Effector CD4-positive, alpha-beta T cell (primary cell): Measurements from ENCODE around the gene HOXC13.

Source experiments
- DNase-seq: peaks from one replicate; pipeline ENCODE4 v3.0.0-alpha.2; 2020

The HOXC13 gene

GRCh38 chr12:53971129-53971528 is 32.5 kb downstream of the HOXC13 start:
- no peak for DNase-seq

DNA sequence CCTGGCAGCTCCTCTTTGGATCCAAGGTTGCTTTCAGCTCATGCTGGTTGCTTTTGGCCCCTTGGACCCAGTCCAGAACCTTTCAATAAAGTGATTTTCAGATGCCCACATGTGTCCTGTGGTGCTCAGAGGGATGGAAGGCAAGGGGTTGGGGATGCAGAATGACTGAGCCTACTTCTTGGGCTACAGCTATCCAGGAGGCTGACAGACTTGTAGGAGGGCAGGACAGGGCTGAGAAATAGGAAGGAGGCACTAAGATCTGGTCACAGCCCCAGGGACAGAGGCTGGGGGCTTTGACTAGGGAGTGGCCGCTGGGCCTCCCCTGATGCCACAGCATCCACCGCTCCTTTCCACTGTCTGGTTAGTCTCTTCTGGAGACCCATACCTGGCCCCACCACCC is 33.1 kb downstream of the HOXC13 start:
- no peak for DNase-seq

- DNase-seq: no peak
These were observed 33.6 kb downstream of the HOXC13 start for GRCh38 chr12:53972152-53972702.

DNA sequence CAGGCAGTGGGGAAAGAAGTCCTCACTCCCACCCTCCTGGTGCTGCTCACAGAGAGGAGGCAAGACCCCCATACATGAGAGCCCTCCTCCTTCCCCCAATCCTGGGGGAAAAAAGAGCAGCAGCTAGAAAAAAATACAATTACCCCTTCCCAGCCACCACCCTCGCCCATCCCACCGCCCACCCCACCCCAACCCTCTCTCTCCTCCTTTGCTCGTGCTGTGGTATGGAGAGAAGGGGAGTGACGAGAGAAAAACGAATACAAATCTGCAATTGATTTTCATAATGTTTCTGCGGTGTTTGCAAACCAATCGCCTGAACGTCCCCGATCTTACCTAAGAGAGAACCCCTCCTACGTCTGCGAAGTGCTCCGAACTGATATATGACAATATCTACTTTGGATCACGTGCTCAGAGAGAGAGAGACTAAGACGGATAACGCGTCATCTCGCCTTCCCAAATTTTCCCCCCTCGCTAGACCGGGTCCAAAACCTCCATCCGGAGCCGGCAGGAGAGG is 34.1 kb downstream of the HOXC13 start, which contains the start of gene HOXC11:
HOXC11 (plus strand) TSS at position 405 of the 514 bp plus-strand sequence. CDS start 116 bp downstream, outside the sequence.
- no peak for DNase-seq

DNA sequence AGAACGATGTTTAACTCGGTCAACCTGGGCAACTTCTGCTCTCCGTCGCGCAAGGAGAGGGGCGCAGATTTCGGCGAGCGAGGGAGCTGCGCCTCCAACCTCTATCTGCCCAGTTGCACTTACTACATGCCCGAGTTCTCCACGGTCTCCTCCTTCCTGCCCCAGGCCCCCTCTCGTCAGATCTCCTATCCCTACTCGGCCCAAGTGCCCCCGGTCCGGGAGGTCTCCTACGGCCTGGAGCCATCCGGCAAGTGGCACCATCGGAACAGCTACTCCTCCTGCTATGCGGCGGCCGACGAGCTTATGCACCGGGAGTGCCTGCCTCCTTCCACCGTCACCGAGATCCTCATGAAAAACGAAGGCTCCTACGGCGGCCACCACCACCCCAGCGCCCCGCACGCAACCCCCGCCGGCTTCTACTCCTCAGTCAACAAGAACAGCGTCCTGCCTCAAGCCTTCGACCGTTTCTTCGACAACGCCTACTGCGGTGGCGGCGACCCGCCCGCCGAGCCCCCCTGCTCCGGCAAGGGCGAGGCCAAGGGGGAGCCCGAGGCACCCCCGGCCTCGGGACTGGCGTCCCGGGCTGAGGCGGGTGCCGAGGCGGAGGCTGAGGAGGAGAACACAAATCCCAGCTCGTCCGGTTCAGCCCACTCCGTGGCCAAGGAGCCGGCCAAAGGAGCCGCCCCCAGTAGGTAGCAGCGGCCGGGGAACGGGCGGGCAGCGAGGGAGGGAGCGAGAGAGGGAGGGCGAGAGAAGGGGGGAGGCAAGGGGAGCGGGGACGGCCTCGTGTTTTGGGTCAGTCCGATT is 34.8 kb downstream of the HOXC13 start:
- DNase-seq: no peak

DNA sequence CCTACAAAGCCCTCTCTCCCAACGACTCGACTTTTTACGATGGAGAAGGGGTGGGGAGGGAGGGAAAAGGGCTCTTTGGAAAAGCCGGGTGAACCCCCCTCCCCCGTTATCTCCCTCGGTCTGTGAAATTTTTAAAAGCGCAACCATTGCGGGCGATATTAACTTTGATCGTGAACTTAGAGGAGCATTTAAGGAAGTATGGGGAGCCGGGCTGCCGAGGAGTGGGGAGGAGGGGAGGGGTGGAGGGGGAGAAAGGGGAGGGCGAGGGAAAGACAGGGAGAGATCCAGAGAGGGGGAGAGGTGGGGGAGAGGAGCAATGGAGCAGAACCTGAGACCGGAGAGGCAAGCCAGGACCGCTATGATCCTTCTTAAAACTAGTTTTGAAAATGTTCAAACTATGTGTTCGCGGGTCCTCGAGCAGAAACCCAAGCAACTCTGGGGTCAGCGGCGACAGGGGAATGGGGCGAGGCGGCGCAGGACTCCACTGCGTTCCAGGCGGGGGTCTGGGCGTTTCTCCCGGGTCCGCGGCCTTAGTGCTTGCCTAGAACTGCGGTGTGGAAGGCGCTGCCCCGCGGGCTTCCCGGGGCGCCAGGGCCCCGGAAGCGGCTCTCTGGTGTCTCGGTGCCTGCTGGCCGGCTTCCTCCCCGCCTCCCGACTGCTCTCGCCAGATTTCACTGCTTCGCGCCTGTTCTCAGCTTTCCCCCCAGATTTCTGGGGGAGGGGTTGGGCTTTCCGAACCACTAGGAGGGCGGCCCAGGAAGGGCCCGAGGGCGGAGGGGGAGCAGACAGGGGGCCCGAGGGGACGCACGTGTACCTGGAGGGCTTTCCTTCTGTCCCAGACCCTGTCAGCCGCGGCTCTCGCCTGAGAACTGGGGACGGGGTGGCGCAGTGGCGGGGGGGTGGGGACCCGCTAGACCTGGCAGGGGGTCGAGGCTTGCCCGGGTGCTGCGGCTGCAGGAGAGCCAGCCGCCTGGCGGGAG is 35.7 kb downstream of the HOXC13 start, which contains the start of gene HOTAIR:
HOTAIR (minus strand) TSS at position 871 of the 980 bp plus-strand sequence.
- no peak for DNase-seq

GRCh38 chr12:53975064-53975471 is 36.4 kb downstream of the HOXC13 start:
- no peak for DNase-seq

GRCh38 chr12:53975479-53976152 is 37.0 kb downstream of the HOXC13 start:
- no peak for DNase-seq

- no peak for DNase-seq
These were observed 37.7 kb downstream of the HOXC13 start for GRCh38 chr12:53976172-53976822.

DNA sequence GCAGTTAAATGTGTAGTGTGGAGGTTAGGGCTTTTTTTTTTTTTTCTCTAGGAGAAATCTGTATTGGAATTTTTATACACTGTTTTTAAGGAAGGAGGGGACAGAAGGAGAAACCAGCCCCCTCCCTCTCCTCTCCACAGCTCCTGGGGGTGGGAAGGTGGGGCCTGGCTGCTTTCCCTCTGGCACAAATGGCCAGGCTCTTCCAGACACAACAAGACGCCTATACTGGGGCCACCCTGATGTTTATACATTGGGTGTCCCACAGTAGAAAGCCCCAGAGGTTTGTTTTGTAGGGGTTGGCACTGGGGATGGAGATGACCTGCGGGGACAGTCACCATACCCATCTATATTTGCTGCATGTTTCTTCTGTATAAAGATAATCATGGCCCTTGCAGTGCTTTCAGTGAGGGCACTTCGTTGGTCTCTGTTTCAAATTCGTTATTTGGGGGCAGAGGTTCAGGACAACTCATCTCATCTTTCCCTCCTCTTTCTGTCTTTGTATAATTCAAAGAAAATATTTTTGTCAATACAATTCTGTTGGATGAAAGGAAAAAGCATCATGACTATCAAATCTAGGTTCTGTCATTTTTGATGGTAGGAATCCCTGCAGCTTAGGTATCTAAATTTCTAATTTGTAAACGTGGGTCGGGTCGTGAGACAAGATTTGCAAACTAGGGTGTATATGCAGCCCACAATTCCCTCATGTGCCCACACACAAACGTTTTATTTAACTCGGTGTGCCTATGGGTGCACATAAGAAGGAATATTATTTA is 38.4 kb downstream of the HOXC13 start:
- DNase-seq: no peak

DNA sequence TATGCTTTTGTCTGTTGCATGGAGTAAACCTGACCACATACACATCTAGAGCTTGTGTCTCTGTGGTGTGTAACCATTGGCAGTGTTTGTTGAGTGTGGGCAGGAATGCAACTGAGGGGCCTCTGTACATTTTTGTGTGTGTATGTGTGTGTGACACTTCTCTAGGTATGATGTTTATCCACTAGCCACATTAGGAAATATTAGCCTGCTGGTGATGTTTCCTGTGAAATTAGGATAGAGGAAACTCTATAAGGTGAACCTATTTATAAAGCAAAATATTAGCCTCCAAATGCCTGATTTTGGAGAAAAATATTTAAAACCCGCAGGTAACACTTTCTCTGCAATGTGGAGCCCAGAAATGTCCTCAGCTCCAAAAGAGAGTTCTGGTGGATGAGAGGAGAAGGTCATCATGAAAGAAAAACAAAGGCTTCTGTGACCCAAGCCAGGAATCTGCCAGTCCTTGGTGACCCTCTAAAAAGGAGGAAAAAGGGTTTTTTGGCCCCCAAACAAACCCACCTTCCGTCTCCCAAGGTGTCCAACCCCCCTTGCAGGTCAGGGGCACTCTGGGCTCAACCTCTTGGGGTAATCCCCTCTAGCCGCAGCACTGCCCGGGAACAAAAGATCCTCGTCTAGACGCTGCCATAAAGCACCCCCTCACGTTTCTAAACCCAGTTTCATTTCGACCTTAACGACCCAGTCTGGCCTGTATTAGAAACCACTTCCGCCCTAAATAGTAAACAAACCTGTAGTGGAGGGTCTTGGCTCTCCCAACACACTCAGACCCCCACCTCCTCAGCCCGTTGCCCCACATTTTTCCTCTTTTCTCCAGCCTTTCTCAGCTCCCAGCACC is 39.2 kb downstream of the HOXC13 start:
- no peak for DNase-seq

DNA sequence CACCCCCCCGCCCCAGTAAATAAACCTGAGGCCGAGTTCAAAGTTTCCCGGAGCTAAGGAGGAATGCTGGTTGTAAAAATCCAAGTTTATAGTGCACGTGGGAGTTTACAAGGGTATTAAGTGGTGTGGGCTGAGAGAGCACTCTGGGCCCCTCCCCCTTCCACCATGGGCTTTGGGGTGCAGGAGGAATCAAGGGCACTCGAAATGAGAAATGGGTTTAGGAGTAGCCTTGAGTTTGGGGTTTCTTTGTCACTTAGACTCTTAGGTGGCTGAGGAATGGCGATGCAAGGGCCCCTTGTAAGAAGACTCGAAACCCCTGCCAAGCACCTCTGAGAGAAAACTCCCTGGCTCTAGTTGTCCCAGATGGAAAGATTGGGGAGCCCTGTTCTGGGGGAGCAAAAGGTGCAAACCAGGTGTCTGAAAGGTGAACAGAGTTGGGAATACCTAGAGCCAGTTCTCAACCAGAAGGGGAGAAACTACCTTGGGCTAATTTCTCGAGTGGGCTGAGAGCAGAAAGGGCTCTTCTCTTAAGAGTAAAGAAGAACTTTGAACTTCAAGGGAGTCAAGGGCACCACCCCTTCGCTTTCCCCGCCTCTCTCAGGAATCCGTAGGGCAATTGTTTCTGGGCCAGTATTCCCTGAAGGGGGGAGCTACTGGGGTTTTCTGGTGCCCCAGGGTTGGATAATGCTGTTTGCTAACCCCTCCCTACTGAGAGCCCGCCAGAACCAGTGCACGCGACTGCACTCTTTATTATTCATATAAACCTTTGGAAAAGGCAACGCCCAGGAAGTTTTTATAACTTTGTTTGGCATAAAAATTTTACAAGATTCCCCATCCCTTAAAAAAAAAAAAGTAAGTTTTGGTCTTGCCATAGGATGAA is 40.1 kb downstream of the HOXC13 start:
- no peak for DNase-seq

GRCh38 chr12:53980104-53980801 is 41.6 kb downstream of the HOXC13 start:
- no peak for DNase-seq

DNA sequence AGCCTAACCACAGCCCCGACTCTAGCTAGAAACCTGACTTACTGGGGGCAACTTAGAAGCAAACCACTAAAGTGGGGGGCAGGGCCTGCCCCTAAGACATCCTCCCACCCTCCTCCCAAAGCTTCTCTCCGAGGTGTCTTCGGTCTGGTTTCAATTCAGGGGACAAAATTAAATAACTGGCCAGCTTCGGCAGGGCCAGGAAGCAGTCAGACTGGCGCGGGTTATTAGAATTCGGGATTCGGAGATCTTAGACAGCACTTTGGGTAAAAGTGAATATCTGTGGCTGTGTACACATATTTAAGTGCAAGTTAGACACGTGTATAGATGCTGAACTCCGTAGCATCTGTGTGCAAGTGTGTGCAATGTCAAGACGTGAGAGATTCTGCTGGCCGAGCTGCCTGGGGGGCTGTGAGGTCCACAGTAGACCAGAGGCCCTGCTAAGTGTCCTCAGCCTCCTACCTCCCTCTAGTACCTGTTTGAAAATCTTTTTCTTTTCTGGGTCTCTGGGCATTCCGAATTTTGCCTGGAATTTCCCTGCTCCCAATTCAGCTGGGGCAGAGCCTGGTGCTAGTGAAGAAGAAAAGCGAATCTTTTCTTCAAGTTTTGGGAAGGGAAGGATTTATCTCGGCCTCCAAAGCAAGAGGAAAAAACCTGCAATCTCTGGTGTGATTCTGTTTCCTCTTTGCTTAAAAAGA is 42.3 kb downstream of the HOXC13 start:
- no peak for DNase-seq

GRCh38 chr12:53981634-53982565 is 43.3 kb downstream of the HOXC13 start:
- DNase-seq: no peak
